Measurements from ENCODE around the gene UNC5C. TPM values are rescaled to one million over a fixed set of nuclear protein-coding genes. Genes with fewer than 3 reads are reported as not detected.

Gene UNC5C
- polyA plus RNA-seq, 1 experiment, result not detected

GRCh38 chr4:95263391-95263790, 285.4 kb downstream of the UNC5C start:
- no peak overlapping the region for H3K4me3 ChIP-seq (ENCODE audit: low read depth, low read length)
- TF ChIP-seq CTCF (IDR thresholded peaks at IDR 0.05; ENCODE audit: insufficient read depth, low read depth, low read length), result no peak
- CTCF ChIA-PET, result no interaction called here
- H3K27me3 ChIP-seq (ENCODE audit: control insufficient read depth, insufficient read depth, low read length), result no peaks in the 10 kb centered on the region
- no peaks in the 10 kb centered on the region for H3K36me3 ChIP-seq (ENCODE audit: control insufficient read depth, insufficient read depth, low read length)
- DNase-seq (ENCODE audit: low read depth), result no peak
- POLR2A ChIA-PET, result interaction anchor here (0.6 kb wide), 1 partner anchor 485 kb away, joined by 4 read pairs; no protein-coding TSS in a partner anchor

- CTCF ChIA-PET, result no interaction called here
- H3K4me3 ChIP-seq (ENCODE audit: low read depth, low read length), result no peak overlapping the region
- POLR2A ChIA-PET, result no interaction called here
Observed at GRCh38 chr4:95256108-95256835, 292.5 kb downstream of the UNC5C start.

GRCh38 chr4:95255396-95256107, 293.2 kb downstream of the UNC5C start:
- DNase-seq (ENCODE audit: low read depth), result no peak
- ChIA-PET POLR2A (no interaction called here), CTCF (no interaction called here)
- TF ChIP-seq CTCF (IDR thresholded peaks at IDR 0.05; ENCODE audit: insufficient read depth, low read depth, low read length), result no peak
- no peak overlapping the region for H3K4me3 ChIP-seq (ENCODE audit: low read depth, low read length)
- H3K36me3 ChIP-seq (ENCODE audit: control insufficient read depth, insufficient read depth, low read length), result no peaks in the 10 kb centered on the region
- no peaks in the 10 kb centered on the region for H3K27me3 ChIP-seq (ENCODE audit: control insufficient read depth, insufficient read depth, low read length)

More at GRCh38 chr4:95256108-95256835, 292.5 kb downstream of the UNC5C start:
- DNase-seq (ENCODE audit: low read depth), result no peak
- Histone ChIP-seq H3K27me3 (ENCODE audit: control insufficient read depth, insufficient read depth, low read length) (no peaks in the 10 kb centered on the region), H3K36me3 (ENCODE audit: control insufficient read depth, insufficient read depth, low read length) (no peaks in the 10 kb centered on the region)
- TF ChIP-seq CTCF (IDR thresholded peaks at IDR 0.05; ENCODE audit: insufficient read depth, low read depth, low read length), result no peak

- DNase-seq (ENCODE audit: low read depth), result no peak
- CTCF ChIA-PET, result no interaction called here
Observed at GRCh38 chr4:95251568-95251967, 297.2 kb downstream of the UNC5C start.

More at GRCh38 chr4:95251568-95251967, 297.2 kb downstream of the UNC5C start:
- no peak overlapping the region for H3K4me3 ChIP-seq (ENCODE audit: low read depth, low read length)
- no peaks in the 10 kb centered on the region for H3K27me3 ChIP-seq (ENCODE audit: control insufficient read depth, insufficient read depth, low read length)
- H3K36me3 ChIP-seq (ENCODE audit: control insufficient read depth, insufficient read depth, low read length), result no peaks in the 10 kb centered on the region
- no peak for TF ChIP-seq CTCF (IDR thresholded peaks at IDR 0.05; ENCODE audit: insufficient read depth, low read depth, low read length)
- POLR2A ChIA-PET, result no interaction called here
